GM18951 (cell line): ENCODE measurements around the gene KLF17.

Experiments
- POLR2A ChIP-seq: IDR thresholded peaks from 4 replicates; pipeline ENCODE4 v1.6.1; 2011; ENCODE audit warnings: mild to moderate bottlenecking; ENCODE audit not compliant: insufficient read length, insufficient read depth; ENCODE audit errors: extremely low read depth
- in situ Hi-C: fragments of 300-500 bp; cut with MboI; formaldehyde crosslinking; loops from one replicate; pipeline ENCODE4 v1.12.0; 2022; ENCODE audit warnings: low sequenced_read_pairs, mixed read lengths, inconsistent platforms; ENCODE audit not compliant: unreplicated experiment

Gene KLF17

GRCh38 chr1:44118682-44119081, at the start of gene KLF17:
KLF17 (plus strand) TSS chr1:44118821; CDS start chr1:44118908, 87 bp downstream.
- no peak for TF ChIP-seq POLR2A
- in situ Hi-C loops: no loop called here

GRCh38 chr1:44071461-44071860, 47.2 kb upstream of the KLF17 start:
- in situ Hi-C loops: no loop called here
- no peak for TF ChIP-seq POLR2A

GRCh38 chr1:44072204-44072603, 46.4 kb upstream of the KLF17 start:
- in situ Hi-C loops: no loop called here
- no peak for TF ChIP-seq POLR2A

- in situ Hi-C loops: no loop called here
- TF ChIP-seq POLR2A: no peak
Measured at GRCh38 chr1:44072821-44073220, 45.8 kb upstream of the KLF17 start.

DNA sequence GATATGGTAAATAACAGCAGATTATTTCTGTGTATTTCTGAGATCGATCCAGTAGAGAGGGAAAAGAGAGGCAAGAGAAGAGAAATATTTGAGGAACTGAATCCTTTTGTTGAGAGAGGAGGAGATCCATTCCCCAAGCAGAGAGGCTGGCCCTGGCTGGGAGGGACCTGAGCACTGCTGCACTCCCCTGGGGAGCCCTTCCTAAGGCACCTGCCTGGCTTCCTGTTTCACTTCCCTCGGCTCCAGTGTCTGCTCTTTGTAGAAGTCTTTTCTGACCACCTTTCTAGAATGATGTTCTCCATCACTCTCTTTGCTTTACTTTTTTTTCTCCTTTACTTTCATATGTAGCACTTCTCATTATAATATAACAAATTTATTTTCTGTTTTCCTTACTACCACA, 45.1 kb upstream of the KLF17 start:
- no peak for TF ChIP-seq POLR2A
- in situ Hi-C loops: no loop called here

GRCh38 chr1:44074415-44074814, 44.2 kb upstream of the KLF17 start:
- no peak for TF ChIP-seq POLR2A
- in situ Hi-C loops: no loop called here

GRCh38 chr1:44076066-44076465, 42.6 kb upstream of the KLF17 start:
- TF ChIP-seq POLR2A: no peak
- in situ Hi-C loops: no loop called here

DNA sequence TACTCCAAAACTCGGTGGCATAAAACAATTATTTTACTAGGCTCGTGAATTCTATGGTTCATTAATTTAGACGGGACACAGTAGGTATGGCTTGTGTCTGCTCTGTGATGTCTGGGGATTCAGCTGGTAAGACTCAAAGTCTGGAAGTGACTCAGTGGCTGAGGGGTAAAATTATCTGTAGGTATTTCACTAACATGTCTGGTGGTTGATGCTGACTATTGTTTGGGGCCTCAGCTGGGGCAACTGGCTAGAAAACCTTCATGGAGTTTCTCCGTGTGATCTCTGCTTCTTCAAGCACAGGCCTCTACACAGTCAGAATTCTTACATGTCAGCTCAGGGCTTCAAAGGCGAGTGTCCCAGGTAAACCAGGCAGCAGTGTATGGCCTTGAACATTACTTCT, 41.2 kb upstream of the KLF17 start:
- no peak for TF ChIP-seq POLR2A
- in situ Hi-C loops: no loop called here

- in situ Hi-C loops: no loop called here
- no peak for TF ChIP-seq POLR2A
Measured at GRCh38 chr1:44078104-44078503, 40.5 kb upstream of the KLF17 start.

DNA sequence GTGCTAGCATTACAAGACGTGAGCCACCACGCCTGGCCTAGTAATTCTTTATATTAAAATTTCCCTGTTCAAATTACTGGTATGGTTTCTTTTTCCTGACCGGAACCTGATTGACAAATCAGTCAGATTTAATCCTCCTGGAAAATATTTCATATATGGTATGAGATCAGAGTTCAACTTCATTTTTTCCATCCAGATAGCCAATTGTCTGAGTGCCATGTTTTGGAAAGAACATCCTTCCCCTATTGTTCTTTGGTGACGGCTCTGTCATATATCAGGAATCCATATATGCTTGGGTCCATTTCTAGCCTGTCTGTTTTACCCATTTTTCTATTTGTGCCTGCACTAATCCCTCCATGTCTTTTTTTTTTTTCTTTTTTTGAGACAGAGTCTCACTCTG, 39.1 kb upstream of the KLF17 start:
- no peak for TF ChIP-seq POLR2A
- in situ Hi-C loops: no loop called here

DNA sequence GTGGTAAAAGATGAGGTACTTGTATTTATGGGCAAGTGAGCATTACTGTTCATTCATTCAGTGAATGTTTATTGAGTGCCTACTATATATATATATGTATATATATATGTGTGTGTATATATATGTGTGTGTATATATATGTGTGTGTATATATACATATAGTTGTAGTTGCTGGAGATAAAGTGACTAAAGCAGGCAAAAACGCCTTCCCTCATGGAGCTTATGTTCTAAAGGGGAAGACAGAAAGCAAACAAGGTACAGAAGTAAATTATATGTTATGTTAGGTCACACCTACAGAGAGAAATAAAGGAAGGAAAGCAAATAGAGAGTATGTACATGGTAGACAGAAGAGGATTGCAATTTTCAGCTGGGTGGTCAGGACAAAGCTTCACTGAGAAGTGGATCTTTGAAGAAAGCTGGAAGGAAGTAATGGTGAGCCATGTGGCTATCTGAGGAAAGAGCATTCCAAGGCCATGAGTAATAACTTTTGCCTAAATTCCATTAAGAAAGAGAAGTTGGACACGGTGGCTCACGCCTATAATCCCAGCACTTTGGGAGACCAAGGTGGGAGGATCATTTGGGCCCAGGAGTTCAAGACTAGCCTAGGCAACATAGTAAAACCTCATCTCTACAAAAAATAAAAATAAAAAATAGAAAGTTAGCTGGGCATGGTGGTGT, 33.5 kb upstream of the KLF17 start:
- in situ Hi-C loops: no loop called here
- no peak for TF ChIP-seq POLR2A

DNA sequence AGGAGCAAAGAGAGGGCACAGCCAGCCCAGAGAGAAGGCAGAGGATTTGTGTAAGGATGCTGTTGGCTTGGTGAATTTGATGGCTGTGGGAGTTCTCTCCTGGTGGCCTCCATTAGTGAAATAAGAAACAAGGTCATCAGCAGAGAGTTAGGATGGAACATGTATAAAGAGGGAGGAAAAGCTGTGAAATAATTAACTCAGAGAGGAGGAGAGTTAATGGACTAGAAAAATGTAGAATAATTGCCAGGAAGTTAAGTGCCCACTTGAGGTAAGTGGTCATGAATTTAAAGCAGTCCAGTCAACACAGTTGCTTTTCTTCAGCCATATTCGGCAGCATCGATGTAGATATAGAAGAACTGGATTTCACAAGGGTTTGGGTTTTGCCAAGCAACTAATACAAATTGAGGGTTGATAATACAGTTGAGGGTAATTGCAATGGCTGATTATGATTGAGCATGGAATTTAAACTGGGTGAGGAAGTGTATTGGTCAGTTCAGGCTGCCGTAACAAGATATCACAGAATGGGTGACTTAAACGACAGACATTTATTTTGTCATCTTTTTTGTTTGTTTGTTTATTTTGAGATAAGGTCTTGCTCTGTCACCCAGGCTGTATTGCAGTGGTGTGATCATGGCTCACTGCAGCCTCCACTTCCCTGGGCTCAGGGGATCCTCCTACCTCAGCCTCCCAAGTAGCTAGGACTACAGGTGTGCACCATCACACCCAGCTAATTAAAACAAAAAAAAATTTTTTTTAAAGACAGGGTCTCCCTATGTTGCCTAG, 31.7 kb upstream of the KLF17 start:
- TF ChIP-seq POLR2A: no peak
- in situ Hi-C loops: no loop called here

GRCh38 chr1:44089371-44090048, 29.1 kb upstream of the KLF17 start:
- no peak for TF ChIP-seq POLR2A
- in situ Hi-C loops: no loop called here

- in situ Hi-C loops: no loop called here
Measured at GRCh38 chr1:44090429-44091252, 28.0 kb upstream of the KLF17 start.

More at GRCh38 chr1:44090429-44091252, 28.0 kb upstream of the KLF17 start:
- no peak for TF ChIP-seq POLR2A
